DOHH2 (cell line): ENCODE data around the gene TDRD12.

Source experiments
- CTCF ChIP-seq: fragments of 200-600 bp; sonication (generic); IDR thresholded peaks from one replicate; pipeline ENCODE4 v1.5.1; 2014; ENCODE audit warnings: antibody characterized with exemption, mild to moderate bottlenecking, low read depth, low read length; ENCODE audit not compliant: poor library complexity, severe bottlenecking
- EZH2phosphoT487 ChIP-seq: fragments of 200-600 bp; sonication (generic); IDR thresholded peaks from 2 replicates; pipeline ENCODE4 v1.6.1; 2017; ENCODE audit warnings: borderline replicate concordance, mild to moderate bottlenecking, antibody characterized with exemption, low read length, moderate library complexity, mixed read lengths

- TF ChIP-seq CTCF (no peak), EZH2phosphoT487 (no peak)
Observed at GRCh38 chr19:32868206-32868950, 148.8 kb downstream of the TDRD12 start.
